Peyer's patch (tissue), 4 donors: ENCODE data around the gene ZBTB7C.

Source experiments
- POLR2A ChIP-seq, 2 donors: fragments of 450-650 bp; IDR thresholded peaks; one replicate each; pipeline ENCODE4 v1.5.1; 2017; ENCODE audit warnings: antibody characterized with exemption in 2 of 2, mild to moderate bottlenecking in 2 of 2, moderate library complexity in 2 of 2
- TF ChIP-seq, protein P1 (sequence below), 6 experiments: fragments of 450-650 bp in 4 of 6; fragments of 200-600 bp in 2 of 6; sonication (generic) in 1 of 6; IDR thresholded peaks; one replicate each; pipeline ENCODE4 v1.5.1; 2017 to 2019; ENCODE audit warnings: antibody characterized with exemption in 6 of 6, mild to moderate bottlenecking in 3 of 6, moderate library complexity in 1 of 6

DNA sequence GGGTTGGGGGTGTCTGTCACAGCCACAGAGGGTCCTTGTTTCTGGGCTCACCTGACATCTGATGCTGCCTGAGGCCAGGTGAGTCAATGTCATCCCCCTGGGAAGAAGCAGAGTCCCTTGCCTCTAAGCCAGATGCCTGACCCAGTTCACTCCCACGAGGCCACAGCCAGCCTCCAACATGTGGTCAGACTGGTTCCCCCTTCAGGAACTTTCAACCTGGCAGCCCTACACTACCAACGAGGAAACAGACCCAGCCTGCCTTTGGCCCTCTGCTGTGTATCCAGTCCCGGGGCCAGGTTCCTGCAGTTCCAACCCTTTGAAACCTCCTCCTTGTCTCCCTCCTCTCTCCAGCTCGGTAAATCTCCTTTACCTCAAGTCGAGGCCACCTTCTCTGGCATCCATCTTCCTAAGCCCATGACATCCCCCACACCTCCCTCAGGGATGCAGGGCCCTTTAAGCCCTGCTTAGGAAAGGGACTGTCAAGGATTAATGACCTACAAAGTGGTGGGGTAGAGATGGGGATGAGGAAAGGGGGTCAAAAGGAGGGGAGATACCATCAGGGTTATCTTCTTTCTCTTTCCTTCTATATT lies 429.5 kb downstream of the ZBTB7C start:
- TF ChIP-seq, protein P1, sequence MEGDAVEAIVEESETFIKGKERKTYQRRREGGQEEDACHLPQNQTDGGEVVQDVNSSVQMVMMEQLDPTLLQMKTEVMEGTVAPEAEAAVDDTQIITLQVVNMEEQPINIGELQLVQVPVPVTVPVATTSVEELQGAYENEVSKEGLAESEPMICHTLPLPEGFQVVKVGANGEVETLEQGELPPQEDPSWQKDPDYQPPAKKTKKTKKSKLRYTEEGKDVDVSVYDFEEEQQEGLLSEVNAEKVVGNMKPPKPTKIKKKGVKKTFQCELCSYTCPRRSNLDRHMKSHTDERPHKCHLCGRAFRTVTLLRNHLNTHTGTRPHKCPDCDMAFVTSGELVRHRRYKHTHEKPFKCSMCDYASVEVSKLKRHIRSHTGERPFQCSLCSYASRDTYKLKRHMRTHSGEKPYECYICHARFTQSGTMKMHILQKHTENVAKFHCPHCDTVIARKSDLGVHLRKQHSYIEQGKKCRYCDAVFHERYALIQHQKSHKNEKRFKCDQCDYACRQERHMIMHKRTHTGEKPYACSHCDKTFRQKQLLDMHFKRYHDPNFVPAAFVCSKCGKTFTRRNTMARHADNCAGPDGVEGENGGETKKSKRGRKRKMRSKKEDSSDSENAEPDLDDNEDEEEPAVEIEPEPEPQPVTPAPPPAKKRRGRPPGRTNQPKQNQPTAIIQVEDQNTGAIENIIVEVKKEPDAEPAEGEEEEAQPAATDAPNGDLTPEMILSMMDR (IDR thresholded peaks at IDR 0.05): no peak
- TF ChIP-seq POLR2A (IDR thresholded peaks at IDR 0.05): no peak
